GM12892 (cell line): ENCODE results near the gene DYRK1A.

Experiments
- DNase-seq: peaks from one replicate; pipeline ENCODE4 v3.0.0; 2011; ENCODE audit not compliant: insufficient read length
- FAIRE-seq: peaks from 2 replicates; lab custom pipeline; 2011; peaks lifted over from hg19 to GRCh38; lab: Jason Lieb, UNC
- POLR2A ChIP-seq: IDR thresholded peaks from 2 replicates; pipeline ENCODE4 v1.6.1; 2011; ENCODE audit warnings: low read depth, low read length, control low read depth
- POLR2AphosphoS5 ChIP-seq: IDR thresholded peaks from 2 replicates; pipeline ENCODE4 v1.6.1; 2011; ENCODE audit warnings: low read depth, low read length, control low read depth
- TAF1 ChIP-seq: IDR thresholded peaks from 2 replicates; pipeline ENCODE4 v1.6.1; 2011; ENCODE audit warnings: low read depth, mild to moderate bottlenecking, control low read depth, low read length, borderline replicate concordance

The DYRK1A gene

GRCh38 chr21:37555672-37556261 lies 189.2 kb downstream of the DYRK1A start:
- FAIRE-seq (no peak), DNase-seq (no peak)
- TF ChIP-seq TAF1: no peak
- TF ChIP-seq POLR2AphosphoS5: no peak
- no peak for TF ChIP-seq POLR2A

- DNase-seq (peak; percentile 64), FAIRE-seq (peak; percentile 82)
- TF ChIP-seq TAF1 (no peak), POLR2A (no peak), POLR2AphosphoS5 (no peak)
These were observed 190.8 kb downstream of the DYRK1A start for GRCh38 chr21:37557261-37557950.

GRCh38 chr21:37558676-37559211 lies 192.2 kb downstream of the DYRK1A start:
- DNase-seq: no peak
- TF ChIP-seq POLR2AphosphoS5 (no peak), POLR2A (no peak), TAF1 (no peak)
- FAIRE-seq: no peak

- TF ChIP-seq TAF1 (no peak), POLR2AphosphoS5 (no peak), POLR2A (no peak)
- FAIRE-seq: no peak
- DNase-seq: no peak
These were observed 193.8 kb downstream of the DYRK1A start for GRCh38 chr21:37560385-37560784.

GRCh38 chr21:37561506-37561905 lies 194.9 kb downstream of the DYRK1A start:
- TF ChIP-seq POLR2A (no peak), TAF1 (no peak), POLR2AphosphoS5 (no peak)
- FAIRE-seq (no peak), DNase-seq (no peak)

GRCh38 chr21:37561941-37562919 lies 195.7 kb downstream of the DYRK1A start:
- no peak for DNase-seq
- no peak for FAIRE-seq
- TF ChIP-seq TAF1: no peak
- TF ChIP-seq POLR2A: no peak
- no peak for TF ChIP-seq POLR2AphosphoS5

GRCh38 chr21:37562920-37563640 lies 196.5 kb downstream of the DYRK1A start:
- TF ChIP-seq TAF1 (no peak), POLR2AphosphoS5 (no peak; the same call in 1 of the 2 replicates), POLR2A (no peak)
- DNase-seq (no peak), FAIRE-seq (peak; percentile 33)

GRCh38 chr21:37563641-37564340 lies 197.2 kb downstream of the DYRK1A start:
- FAIRE-seq (peak; percentile 95), DNase-seq (peak; percentile 93)

GRCh38 chr21:37564341-37564923 lies 197.9 kb downstream of the DYRK1A start:
- no peak for FAIRE-seq
- TF ChIP-seq POLR2AphosphoS5 (no peak), POLR2A (no peak), TAF1 (no peak)
- DNase-seq: no peak

More at GRCh38 chr21:37563641-37564340, 197.2 kb downstream of the DYRK1A start:
- TF ChIP-seq POLR2A (peak; percentile 84), POLR2AphosphoS5 (peak; percentile 37; the same call in 1 of the 2 replicates), TAF1 (0 out of 2 replicates have a peak, but pooled peaks have one; percentile 23)

GRCh38 chr21:37564924-37565529 lies 198.5 kb downstream of the DYRK1A start:
- TF ChIP-seq TAF1 (no peak), POLR2A (no peak), POLR2AphosphoS5 (no peak)
- no peak for DNase-seq
- no peak for FAIRE-seq

GRCh38 chr21:37565530-37566223 lies 199.1 kb downstream of the DYRK1A start:
- no peak for TF ChIP-seq TAF1
- TF ChIP-seq POLR2AphosphoS5: no peak
- no peak for TF ChIP-seq POLR2A
- no peak for DNase-seq
- peak; percentile 14 for FAIRE-seq
